ES-I3 (cell line): Measurements from ENCODE around the gene TENM4.

Experiments
- H3K36me3 ChIP-seq: 2 replicates; pipeline ENCODE4 v1.6.1; 2013; ENCODE audit warnings: mild to moderate bottlenecking, low read length, control low read depth, moderate library complexity; ENCODE audit not compliant: insufficient read depth
- H3K4me1 ChIP-seq: 2 replicates; pipeline ENCODE4 v1.6.1; 2013; ENCODE audit warnings: mild to moderate bottlenecking, control low read depth, low read length; ENCODE audit not compliant: insufficient read depth
- H3K9ac ChIP-seq: 2 replicates; pipeline ENCODE4 v1.6.1; 2013; ENCODE audit warnings: low read depth, mild to moderate bottlenecking, low read length, moderate library complexity
- H3K9me3 ChIP-seq: 2 replicates; pipeline ENCODE4 v1.6.1; 2013; ENCODE audit warnings: mild to moderate bottlenecking, low read length, moderate library complexity; ENCODE audit not compliant: control insufficient read depth, insufficient read depth

TENM4 gene

GRCh38 chr11:78795621-78796261 is 645.1 kb downstream of the TENM4 start:
- H3K9me3 ChIP-seq = no peaks in the 10 kb centered on the region
- no peak overlapping the region for H3K9ac ChIP-seq
- H3K36me3 ChIP-seq = no peaks in the 10 kb centered on the region
- peaks cover 12% of the 10 kb centered on the region; the same call in 1 of the 2 replicates for H3K4me1 ChIP-seq

- no peaks in the 10 kb centered on the region for H3K36me3 ChIP-seq
- H3K9ac ChIP-seq = no peak overlapping the region
- H3K4me1 ChIP-seq = peaks cover 3% of the 10 kb centered on the region; the same call in 1 of the 2 replicates
- H3K9me3 ChIP-seq = no peaks in the 10 kb centered on the region
Measured at GRCh38 chr11:78791964-78792363, 648.9 kb downstream of the TENM4 start.

- Histone ChIP-seq H3K36me3 (no peaks in the 10 kb centered on the region), H3K9me3 (no peaks in the 10 kb centered on the region), H3K4me1 (peaks cover 3% of the 10 kb centered on the region; the same call in 1 of the 2 replicates), H3K9ac (no peak overlapping the region)
Measured at GRCh38 chr11:78791254-78791653, 649.6 kb downstream of the TENM4 start.

DNA sequence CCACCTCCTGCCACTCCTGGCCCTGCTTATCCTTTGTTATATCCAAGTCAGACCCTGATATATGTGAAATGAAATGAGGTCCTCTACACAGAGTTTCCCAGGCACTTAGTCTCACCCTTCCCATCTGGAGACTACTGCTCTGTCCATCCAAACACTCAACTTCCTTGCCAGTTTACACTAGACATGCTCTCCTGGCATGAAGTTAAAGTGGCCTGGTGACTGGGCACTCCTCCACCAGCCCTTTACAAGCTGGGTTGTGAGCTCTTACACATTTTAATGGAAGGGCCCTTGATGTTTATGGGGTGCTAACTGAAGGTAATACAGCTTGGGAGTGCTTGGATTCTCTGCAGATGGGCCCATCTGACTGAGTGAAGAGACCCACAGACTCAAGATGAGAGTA is 650.0 kb downstream of the TENM4 start:
- H3K36me3 ChIP-seq = no peaks in the 10 kb centered on the region
- H3K4me1 ChIP-seq = peaks cover 3% of the 10 kb centered on the region; the same call in 1 of the 2 replicates
- no peaks in the 10 kb centered on the region for H3K9me3 ChIP-seq
- no peak overlapping the region for H3K9ac ChIP-seq

GRCh38 chr11:78789375-78789774 is 651.5 kb downstream of the TENM4 start:
- H3K4me1 ChIP-seq = peaks cover 3% of the 10 kb centered on the region; the same call in 1 of the 2 replicates
- H3K9ac ChIP-seq = no peak overlapping the region
- no peaks in the 10 kb centered on the region for H3K9me3 ChIP-seq
- no peaks in the 10 kb centered on the region for H3K36me3 ChIP-seq

GRCh38 chr11:78788533-78788932 is 652.3 kb downstream of the TENM4 start:
- Histone ChIP-seq H3K9me3 (no peaks in the 10 kb centered on the region), H3K9ac (no peak overlapping the region), H3K36me3 (no peaks in the 10 kb centered on the region), H3K4me1 (peaks cover 6% of the 10 kb centered on the region; the same call in 1 of the 2 replicates)

DNA sequence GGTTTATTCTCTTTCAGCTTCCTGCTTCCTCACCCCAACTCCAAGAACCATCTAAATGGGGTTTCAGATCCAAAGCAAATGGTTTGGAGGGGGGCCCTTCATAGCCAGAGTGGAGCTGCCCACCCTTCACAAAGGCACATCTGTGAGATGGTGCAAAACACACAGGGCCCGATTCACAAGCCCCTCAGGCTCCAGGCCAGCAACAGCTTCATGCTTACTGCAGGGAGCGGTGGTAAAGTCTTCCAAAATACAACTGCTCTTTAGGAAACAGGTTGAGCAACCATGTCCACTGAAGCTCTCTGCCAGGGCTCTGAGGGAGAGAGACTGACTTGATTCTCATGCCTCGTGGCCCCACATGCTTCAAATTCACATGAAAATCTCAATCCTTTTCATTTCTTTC is 653.1 kb downstream of the TENM4 start:
- no peak overlapping the region for H3K9ac ChIP-seq
- H3K4me1 ChIP-seq = peaks cover 6% of the 10 kb centered on the region; the same call in 1 of the 2 replicates
- no peaks in the 10 kb centered on the region for H3K36me3 ChIP-seq
- H3K9me3 ChIP-seq = no peaks in the 10 kb centered on the region

GRCh38 chr11:78786746-78787145 is 654.1 kb downstream of the TENM4 start:
- Histone ChIP-seq H3K9ac (no peak overlapping the region), H3K36me3 (no peaks in the 10 kb centered on the region), H3K9me3 (no peaks in the 10 kb centered on the region), H3K4me1 (peaks cover 6% of the 10 kb centered on the region; the same call in 1 of the 2 replicates)

GRCh38 chr11:78786086-78786485 is 654.7 kb downstream of the TENM4 start:
- Histone ChIP-seq H3K4me1 (peaks cover 2% of the 10 kb centered on the region; the same call in 1 of the 2 replicates), H3K36me3 (no peaks in the 10 kb centered on the region), H3K9ac (no peak overlapping the region), H3K9me3 (no peaks in the 10 kb centered on the region)

- no peaks in the 10 kb centered on the region for H3K9me3 ChIP-seq
- H3K9ac ChIP-seq = no peak overlapping the region
- H3K4me1 ChIP-seq = 0 out of 2 replicates have a peak, but pooled peaks cover 2% of the 10 kb centered on the region
- no peaks in the 10 kb centered on the region for H3K36me3 ChIP-seq
Measured at GRCh38 chr11:78784321-78785061, 656.3 kb downstream of the TENM4 start.

- 0 out of 2 replicates have a peak, but pooled peaks cover 2% of the 10 kb centered on the region for H3K4me1 ChIP-seq
- no peaks in the 10 kb centered on the region for H3K36me3 ChIP-seq
- H3K9me3 ChIP-seq = no peaks in the 10 kb centered on the region
- H3K9ac ChIP-seq = no peak overlapping the region
Measured at GRCh38 chr11:78783846-78784245, 657.0 kb downstream of the TENM4 start.

- Histone ChIP-seq H3K36me3 (no peaks in the 10 kb centered on the region), H3K4me1 (0 out of 2 replicates have a peak, but pooled peaks cover 2% of the 10 kb centered on the region)
Measured at GRCh38 chr11:78783301-78783700, 657.5 kb downstream of the TENM4 start.

DNA sequence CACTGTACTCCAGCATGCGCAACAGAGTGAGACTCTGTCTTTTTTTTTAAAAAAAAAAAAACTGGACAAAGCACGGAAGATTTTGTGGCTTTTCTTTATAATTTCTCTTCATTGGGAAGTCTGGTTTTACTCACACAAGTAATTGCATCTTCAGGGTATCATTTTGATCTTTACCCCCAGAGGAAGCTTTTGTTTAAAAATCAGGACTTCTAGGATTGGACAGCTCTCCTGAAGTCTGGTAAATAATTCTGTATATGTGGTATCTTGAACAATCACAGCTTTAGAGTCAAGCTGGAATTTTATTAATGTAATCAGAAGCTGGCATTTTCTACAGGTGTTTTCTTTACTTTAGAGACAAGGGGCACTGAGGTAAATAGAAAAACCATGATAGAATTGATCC is 658.1 kb downstream of the TENM4 start:
- Histone ChIP-seq H3K4me1 (0 out of 2 replicates have a peak, but pooled peaks cover 2% of the 10 kb centered on the region), H3K36me3 (no peaks in the 10 kb centered on the region), H3K9ac (no peak overlapping the region)

More at GRCh38 chr11:78783301-78783700, 657.5 kb downstream of the TENM4 start:
- no peak overlapping the region for H3K9ac ChIP-seq
- no peaks in the 10 kb centered on the region for H3K9me3 ChIP-seq

DNA sequence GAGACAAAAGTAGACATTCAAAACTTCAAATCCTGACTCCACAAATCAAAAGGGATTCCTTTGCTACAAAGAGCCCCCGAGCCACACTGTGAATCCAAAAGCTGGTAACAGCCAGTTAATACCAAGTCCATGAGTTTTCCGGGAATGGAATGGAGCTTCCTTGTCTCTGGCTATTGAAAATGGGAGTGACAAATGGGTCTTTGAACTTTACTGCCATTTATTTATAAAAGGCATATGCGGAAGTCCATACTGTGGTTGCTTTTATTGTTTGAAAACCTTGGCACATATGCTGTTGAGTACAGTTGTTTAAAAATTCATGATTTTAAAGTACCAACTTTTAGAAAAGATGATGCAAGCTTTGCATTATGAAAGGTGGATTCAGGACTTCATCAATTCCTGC is 659.9 kb downstream of the TENM4 start:
- 0 out of 2 replicates have a peak, but pooled peaks cover 2% of the 10 kb centered on the region for H3K4me1 ChIP-seq
- no peak overlapping the region for H3K9ac ChIP-seq
- no peaks in the 10 kb centered on the region for H3K36me3 ChIP-seq
- H3K9me3 ChIP-seq = no peaks in the 10 kb centered on the region

More for the DNA sequence above, 658.1 kb downstream of the TENM4 start:
- H3K9me3 ChIP-seq = no peaks in the 10 kb centered on the region

DNA sequence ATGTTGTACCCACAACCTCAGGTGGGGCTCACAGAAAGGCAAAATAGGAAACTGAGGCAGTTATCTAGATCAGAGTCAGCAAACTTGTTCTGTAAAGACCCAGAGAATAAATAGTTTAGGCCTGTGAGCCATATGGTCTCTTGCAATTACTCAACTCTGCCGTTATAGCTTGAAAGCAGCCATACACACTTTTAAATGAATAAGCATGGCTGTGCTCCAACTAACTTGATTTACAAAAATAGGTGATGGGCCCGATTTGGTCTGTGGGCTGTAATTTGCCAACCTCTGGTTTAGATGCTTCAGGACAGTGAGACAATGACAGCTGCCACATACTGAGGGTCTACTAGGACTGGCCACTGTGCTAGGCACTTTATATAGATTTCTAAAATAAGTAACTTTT is 667.3 kb downstream of the TENM4 start:
- Histone ChIP-seq H3K9ac (no peak overlapping the region), H3K36me3 (no peaks in the 10 kb centered on the region), H3K9me3 (no peaks in the 10 kb centered on the region), H3K4me1 (no peaks in the 10 kb centered on the region)
